Mesenchymal stem cell (in vitro differentiated cells and primary cell): ENCODE results near the gene FNTB.

Experiments used
- DNase-seq: peaks from one replicate; pipeline ENCODE4 v3.0.0-alpha.2; 2013
- H2AFZ ChIP-seq: one replicate; pipeline ENCODE4 v1.6.1; 2013; ENCODE audit warnings: low read depth, mild to moderate bottlenecking, control low read depth, inconsistent platforms, low read length, moderate library complexity
- H2AK5ac ChIP-seq: 2 replicates; pipeline ENCODE4 v1.6.1; 2013; ENCODE audit warnings: low read length, moderate library complexity, mild to moderate bottlenecking, inconsistent platforms; ENCODE audit not compliant: severe bottlenecking
- H2BK120ac ChIP-seq: one replicate; pipeline ENCODE4 v1.6.1; 2013; ENCODE audit warnings: low read depth, mild to moderate bottlenecking, inconsistent platforms, low read length, moderate library complexity
- H2BK12ac ChIP-seq, 2 experiments: one replicate each; pipeline ENCODE4 v1.6.1; 2013; ENCODE audit warnings: inconsistent platforms in 2 of 2, low read length in 2 of 2, mild to moderate bottlenecking in 2 of 2, moderate library complexity in 2 of 2, control low read depth in 1 of 2
- H2BK15ac ChIP-seq: one replicate; pipeline ENCODE4 v1.6.1; 2013; ENCODE audit warnings: mild to moderate bottlenecking, low read depth, inconsistent platforms; ENCODE audit not compliant: poor library complexity, severe bottlenecking
- H2BK5ac ChIP-seq: 2 replicates; pipeline ENCODE4 v1.6.1; 2013; ENCODE audit warnings: low read depth, mild to moderate bottlenecking, low read length, control low read depth, inconsistent platforms; ENCODE audit not compliant: poor library complexity, severe bottlenecking
- H3K14ac ChIP-seq, 2 experiments: one replicate each; pipeline ENCODE4 v1.6.1; 2013; ENCODE audit warnings: inconsistent platforms in 2 of 2, low read length in 2 of 2, control low read depth in 1 of 2, mild to moderate bottlenecking in 1 of 2, moderate library complexity in 1 of 2
- H3K18ac ChIP-seq, 2 experiments: one replicate each; pipeline ENCODE4 v1.6.1; 2013; ENCODE audit warnings: inconsistent platforms in 2 of 2, low read length in 2 of 2, control low read depth in 1 of 2, low read depth in 1 of 2, mild to moderate bottlenecking in 1 of 2
- H3K23ac ChIP-seq, 2 experiments: one replicate each; pipeline ENCODE4 v1.6.1; 2013; ENCODE audit warnings: inconsistent platforms in 2 of 2, low read length in 2 of 2, mild to moderate bottlenecking in 2 of 2, moderate library complexity in 2 of 2, control low read depth in 1 of 2
- H3K27ac ChIP-seq: 2 replicates; pipeline ENCODE4 v1.5.1; 2013; ENCODE audit warnings: mild to moderate bottlenecking, moderate library complexity, low read length, control low read depth, inconsistent platforms; ENCODE audit not compliant: poor library complexity, severe bottlenecking
- H3K27me3 ChIP-seq, 2 experiments: 2 replicates each; pipeline versions ENCODE4 v1.6.1 to v1.7.0; 2013; ENCODE audit warnings: low read length in 2 of 2, mild to moderate bottlenecking in 2 of 2, moderate library complexity in 2 of 2, control low read depth in 1 of 2, inconsistent platforms in 1 of 2; ENCODE audit not compliant: control insufficient read depth in 1 of 2, insufficient read depth in 1 of 2
- H3K36me3 ChIP-seq, 2 experiments: 2 replicates each; pipeline versions ENCODE4 v1.6.1 to v1.7.0; 2013; ENCODE audit warnings: low read length in 2 of 2, control low read depth in 1 of 2, inconsistent platforms in 1 of 2, low read depth in 1 of 2, mild to moderate bottlenecking in 1 of 2; ENCODE audit not compliant: insufficient read depth in 2 of 2, control insufficient read depth in 1 of 2
- H3K4ac ChIP-seq, 2 experiments: one replicate each; pipeline ENCODE4 v1.6.1; 2013; ENCODE audit warnings: inconsistent platforms in 2 of 2, low read length in 2 of 2, mild to moderate bottlenecking in 2 of 2, moderate library complexity in 2 of 2, control low read depth in 1 of 2, low read depth in 1 of 2
- H3K4me1 ChIP-seq: 2 replicates; pipeline ENCODE4 v1.6.1; 2013; ENCODE audit warnings: low read depth, low read length, control low read depth; ENCODE audit not compliant: control insufficient read depth, insufficient read depth
- H3K4me2 ChIP-seq: 2 replicates; pipeline ENCODE4 v1.6.1; 2013; ENCODE audit warnings: low read length, mild to moderate bottlenecking, inconsistent platforms; ENCODE audit not compliant: poor library complexity, severe bottlenecking
- H3K4me3 ChIP-seq, 2 experiments: 2 replicates each; pipeline versions ENCODE4 v1.5.1 to v1.7.0; 2013; ENCODE audit warnings: low read length in 2 of 2, mild to moderate bottlenecking in 2 of 2, control low read depth in 1 of 2, low read depth in 1 of 2; ENCODE audit not compliant: insufficient read depth in 1 of 2
- H3K79me1 ChIP-seq: replicated peaks from 2 replicates; pipeline ENCODE4 v1.6.1; 2013; ENCODE audit warnings: mild to moderate bottlenecking, control low read depth, low read length, inconsistent platforms; ENCODE audit not compliant: poor library complexity, severe bottlenecking
- H3K9ac ChIP-seq: 2 replicates; pipeline ENCODE4 v1.7.0; 2013; ENCODE audit warnings: mild to moderate bottlenecking, low read length, moderate library complexity
- H3K9me3 ChIP-seq: 2 replicates; pipeline ENCODE4 v1.7.0; 2013; ENCODE audit warnings: mild to moderate bottlenecking, low read length; ENCODE audit not compliant: control insufficient read depth
- H4K8ac ChIP-seq: one replicate; pipeline ENCODE4 v1.6.1; 2013; ENCODE audit warnings: inconsistent platforms, mild to moderate bottlenecking, low read length, moderate library complexity
- H4K91ac ChIP-seq: one replicate; pipeline ENCODE4 v1.6.1; 2013; ENCODE audit warnings: mild to moderate bottlenecking, low read length, inconsistent platforms
- WGBS: methylation state at CpG from one replicate; pipeline ENCODE4 v1.1.7; 2013; ENCODE audit warnings: mixed read lengths; 5-methylcytosine and 5-hydroxymethylcytosine counted together

Gene FNTB

DNA sequence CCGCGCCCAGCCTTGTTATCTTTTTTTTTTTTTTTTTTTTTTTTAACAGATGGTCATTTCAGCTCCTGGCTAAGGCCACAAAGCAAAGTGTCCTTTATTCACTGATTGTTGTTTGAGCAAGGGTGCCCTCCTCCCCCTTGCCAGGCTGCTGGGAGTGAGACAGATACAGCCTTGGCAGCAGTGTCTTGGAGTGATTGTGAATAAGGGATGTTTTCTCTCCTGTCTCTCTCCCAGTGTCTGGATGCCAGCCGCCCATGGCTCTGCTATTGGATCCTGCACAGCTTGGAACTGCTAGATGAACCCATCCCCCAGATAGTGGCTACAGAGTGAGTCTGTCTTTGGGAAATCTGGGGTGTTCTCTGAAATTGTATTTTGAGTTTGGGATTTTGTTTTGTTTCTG is 28.7 kb downstream of the FNTB start:
- Histone ChIP-seq H3K27me3 (no peaks in the 10 kb centered on the region), H4K8ac (no peak overlapping the region), H3K18ac (no peak overlapping the region), H3K4me2 (no peak overlapping the region), H3K23ac (no peak overlapping the region), H2BK120ac (no peak overlapping the region), H2BK12ac (no peak overlapping the region), H3K4me1 (no peaks in the 10 kb centered on the region), H2AK5ac (no peak overlapping the region), H2BK5ac (no peak overlapping the region), H3K36me3 (peaks cover 23 to 27% of the 10 kb centered on the region in 2 experiments), H3K14ac (no peak overlapping the region), H3K4ac (no peak overlapping the region), H3K9ac (no peak overlapping the region), H3K9me3 (no peaks in the 10 kb centered on the region), H4K91ac (no peak overlapping the region), H3K4me3 (no peak overlapping the region), H3K79me1 (peaks cover 6% of the 10 kb centered on the region), H2BK15ac (no peak overlapping the region), H2AFZ (no peak overlapping the region), H3K27ac (no peak overlapping the region)
- 94% methylated on average over 1 of the region's 3 CpGs for whole genome bisulfite sequencing
- DNase-seq = no peak

DNA sequence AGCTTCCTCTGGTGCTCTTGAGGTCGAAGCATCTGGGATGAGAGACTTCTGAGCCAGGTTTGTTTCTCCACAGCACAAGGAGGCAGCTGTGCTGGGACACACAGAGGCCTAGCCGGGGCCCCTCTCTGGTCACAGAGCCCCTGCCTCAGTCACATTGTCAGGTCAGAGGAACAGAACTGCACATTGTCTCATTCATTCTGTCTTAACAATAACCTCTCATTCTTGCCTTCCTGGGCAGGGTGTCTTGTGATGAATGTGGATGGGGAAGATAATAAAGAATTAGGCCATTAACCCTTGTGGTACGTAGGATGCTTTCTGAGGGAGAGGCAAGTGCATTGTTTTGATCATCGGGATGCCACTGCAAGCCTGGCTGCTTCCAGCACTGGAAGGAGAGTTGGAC is 29.8 kb downstream of the FNTB start:
- no peaks in the 10 kb centered on the region for H3K9me3 ChIP-seq
- no peak for DNase-seq
- no peak overlapping the region for H2BK120ac ChIP-seq
- H3K9ac ChIP-seq = no peak overlapping the region
- no peak overlapping the region for H4K8ac ChIP-seq
- WGBS = 99% methylated on average over 3 of the region's 4 CpGs
- no peak overlapping the region for H2BK12ac ChIP-seq
- H2AK5ac ChIP-seq = no peak overlapping the region
- H3K27me3 ChIP-seq = no peaks in the 10 kb centered on the region
- no peak overlapping the region for H3K4ac ChIP-seq
- no peak overlapping the region for H3K23ac ChIP-seq
- peaks cover 24 to 27% of the 10 kb centered on the region in 2 experiments for H3K36me3 ChIP-seq
- H2BK5ac ChIP-seq = no peak overlapping the region
- no peak overlapping the region for H3K14ac ChIP-seq
- H3K18ac ChIP-seq = no peak overlapping the region
- H4K91ac ChIP-seq = no peak overlapping the region
- no peak overlapping the region for H2AFZ ChIP-seq
- no peak overlapping the region for H3K27ac ChIP-seq
- no peak overlapping the region for H3K4me2 ChIP-seq
- no peak overlapping the region for H2BK15ac ChIP-seq
- no peak overlapping the region for H3K4me3 ChIP-seq
- peaks cover 4% of the 10 kb centered on the region for H3K79me1 ChIP-seq
- H3K4me1 ChIP-seq = no peaks in the 10 kb centered on the region

DNA sequence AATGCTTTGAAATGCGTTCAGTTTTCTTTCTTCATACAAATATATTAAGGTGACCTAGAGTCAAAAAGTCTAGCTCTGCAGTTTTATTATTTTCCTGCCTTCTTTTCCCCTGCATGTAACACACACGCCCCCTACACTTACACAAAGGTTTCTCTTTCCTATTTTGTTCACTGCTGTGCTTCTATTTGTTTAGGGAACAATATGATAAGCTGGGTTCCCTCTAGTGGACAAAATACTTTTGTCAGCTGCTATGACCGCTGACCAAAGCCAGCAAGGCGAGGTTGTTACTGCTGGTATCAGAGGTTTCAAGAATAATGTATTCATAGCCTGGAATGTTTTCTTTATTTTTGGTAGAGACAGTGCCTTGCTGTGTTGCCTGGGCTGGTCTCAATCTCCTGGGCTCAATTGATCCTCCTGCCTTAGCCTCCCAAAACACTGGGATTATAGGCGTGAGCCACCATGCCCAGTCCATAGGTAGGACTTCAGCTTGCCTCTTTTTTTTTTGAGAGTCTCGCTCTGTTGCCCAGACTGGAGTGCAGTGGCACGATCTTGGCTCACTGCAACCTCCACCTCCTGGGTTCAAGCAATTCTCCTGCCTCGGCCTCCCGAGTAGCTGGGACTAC is 33.4 kb downstream of the FNTB start:
- no peak overlapping the region for H2AK5ac ChIP-seq
- peaks cover 8 to 16% of the 10 kb centered on the region in 2 experiments for H3K36me3 ChIP-seq
- no peak overlapping the region for H3K4ac ChIP-seq
- no peak overlapping the region for H3K4me3 ChIP-seq
- H2BK5ac ChIP-seq = no peak overlapping the region
- H3K9me3 ChIP-seq = no peaks in the 10 kb centered on the region
- 90% methylated on average over 8 of the region's 9 CpGs for WGBS
- no peak overlapping the region for H4K8ac ChIP-seq
- no peaks in the 10 kb centered on the region for H3K79me1 ChIP-seq
- no peak overlapping the region for H2BK120ac ChIP-seq
- no peak overlapping the region for H3K18ac ChIP-seq
- no peak overlapping the region for H3K23ac ChIP-seq
- no peaks in the 10 kb centered on the region for H3K27me3 ChIP-seq
- no peaks in the 10 kb centered on the region for H3K4me1 ChIP-seq
- DNase-seq = peak; percentile 81
- no peak overlapping the region for H3K27ac ChIP-seq
- no peak overlapping the region for H2AFZ ChIP-seq
- no peak overlapping the region for H3K4me2 ChIP-seq
- no peak overlapping the region for H2BK15ac ChIP-seq
- H2BK12ac ChIP-seq = no peak overlapping the region
- no peak overlapping the region for H3K14ac ChIP-seq
- H4K91ac ChIP-seq = no peak overlapping the region
- H3K9ac ChIP-seq = peak overlapping the region; percentile 20

DNA sequence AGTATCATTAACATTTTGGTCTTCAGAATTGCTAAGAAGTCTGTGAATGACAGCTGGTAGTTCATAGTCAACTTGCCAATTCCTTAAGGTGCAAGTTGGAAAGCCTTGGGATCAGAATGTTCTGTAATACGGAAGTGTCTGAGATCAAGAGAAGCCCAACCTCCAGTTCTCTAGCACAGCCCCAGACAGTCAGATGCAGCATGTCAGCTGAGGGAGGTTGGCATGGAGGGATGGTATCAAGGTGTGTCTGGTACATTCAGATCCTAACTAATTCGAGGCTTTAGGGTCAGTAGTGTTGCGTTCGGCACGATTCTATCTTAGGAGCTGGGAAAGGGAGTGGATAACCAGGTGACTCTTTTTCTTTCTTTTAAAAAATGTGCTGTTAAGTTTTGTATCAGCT is 38.3 kb downstream of the FNTB start:
- no peak overlapping the region for H3K14ac ChIP-seq
- no peak overlapping the region for H3K18ac ChIP-seq
- H3K27ac ChIP-seq = no peak overlapping the region
- no peak overlapping the region for H3K4me2 ChIP-seq
- no peak overlapping the region for H2BK15ac ChIP-seq
- H3K23ac ChIP-seq = no peak overlapping the region
- H2BK5ac ChIP-seq = no peak overlapping the region
- H3K79me1 ChIP-seq = peaks cover 2% of the 10 kb centered on the region
- no peaks in the 10 kb centered on the region for H3K27me3 ChIP-seq
- WGBS = 98% methylated on average over 5 of the region's 5 CpGs
- H3K36me3 ChIP-seq = peaks cover 12 to 21% of the 10 kb centered on the region in 2 experiments
- H4K91ac ChIP-seq = no peak overlapping the region
- H3K9me3 ChIP-seq = no peaks in the 10 kb centered on the region
- no peak overlapping the region for H2BK12ac ChIP-seq
- H3K9ac ChIP-seq = no peak overlapping the region
- no peak overlapping the region for H2AFZ ChIP-seq
- H4K8ac ChIP-seq = no peak overlapping the region
- no peaks in the 10 kb centered on the region for H3K4me1 ChIP-seq
- no peak overlapping the region for H2BK120ac ChIP-seq
- DNase-seq = no peak
- no peak overlapping the region for H3K4ac ChIP-seq
- H3K4me3 ChIP-seq = no peak overlapping the region
- H2AK5ac ChIP-seq = no peak overlapping the region
